HG03520 (cell line): ENCODE data around the gene SOS2.

Source experiments
- ATAC-seq: cut with Tn5 transposase; IDR thresholded peaks from one replicate; pipeline ENCODE4 v1.9.1; 2021; ENCODE audit warnings: mild to moderate bottlenecking, moderate library complexity; ENCODE audit not compliant: unreplicated experiment

Gene SOS2

GRCh38 chr14:50231475-50232275 lies at the start of gene SOS2:
Gene SOS2 (minus strand): TSS chr14:50231578. CDS start chr14:50231283, 295 bp downstream.
- ATAC-seq = peak; percentile 81

GRCh38 chr14:50272498-50272897 lies 41.1 kb upstream of the SOS2 start:
- ATAC-seq = no peak

GRCh38 chr14:50270932-50271331 lies 39.6 kb upstream of the SOS2 start:
- no peak for ATAC-seq

- ATAC-seq = no peak
Measured at GRCh38 chr14:50265029-50265428, 33.7 kb upstream of the SOS2 start.

- no peak for ATAC-seq
Measured at GRCh38 chr14:50263321-50263720, 31.9 kb upstream of the SOS2 start.

- no peak for ATAC-seq
Measured at GRCh38 chr14:50262865-50263264, 31.5 kb upstream of the SOS2 start.

GRCh38 chr14:50260511-50260910 lies 29.1 kb upstream of the SOS2 start:
- ATAC-seq = no peak

GRCh38 chr14:50260072-50260471 lies 28.7 kb upstream of the SOS2 start:
- ATAC-seq = no peak

GRCh38 chr14:50257732-50258131 lies 26.4 kb upstream of the SOS2 start:
- ATAC-seq = no peak

GRCh38 chr14:50254248-50254647 lies 22.9 kb upstream of the SOS2 start:
- ATAC-seq = no peak

GRCh38 chr14:50249136-50249775 lies 17.9 kb upstream of the SOS2 start:
- no peak for ATAC-seq

GRCh38 chr14:50247245-50247644 lies 15.9 kb upstream of the SOS2 start:
- ATAC-seq = no peak

GRCh38 chr14:50242566-50243310 lies 11.4 kb upstream of the SOS2 start:
- no peak for ATAC-seq

- no peak for ATAC-seq
Measured at GRCh38 chr14:50242096-50242495, 10.7 kb upstream of the SOS2 start.

GRCh38 chr14:50237427-50237826 lies 6.0 kb upstream of the SOS2 start:
- ATAC-seq = no peak

- no peak for ATAC-seq
Measured at GRCh38 chr14:50233951-50234250, 2.5 kb upstream of the SOS2 start.

- no peak for ATAC-seq
Measured at GRCh38 chr14:50233166-50233950, 2.0 kb upstream of the SOS2 start.

GRCh38 chr14:50232276-50232642 lies 881 bp upstream of the SOS2 start:
- ATAC-seq = no peak

GRCh38 chr14:50230701-50231474 lies 490 bp downstream of the SOS2 start:
- ATAC-seq = peak; percentile 29

- ATAC-seq = no peak
Measured at GRCh38 chr14:50230401-50230700, 1.0 kb downstream of the SOS2 start.

GRCh38 chr14:50229681-50230080 lies 1.7 kb downstream of the SOS2 start:
- ATAC-seq = no peak
